Mesenchymal stem cell (in vitro differentiated cells and primary cell): ENCODE measurements around the gene MELK.

Source experiments
- DNase-seq: peaks from one replicate; pipeline ENCODE4 v3.0.0-alpha.2; 2013
- H2AFZ ChIP-seq: one replicate; pipeline ENCODE4 v1.6.1; 2013; ENCODE audit warnings: low read depth, mild to moderate bottlenecking, control low read depth, inconsistent platforms, low read length, moderate library complexity
- H2AK5ac ChIP-seq: 2 replicates; pipeline ENCODE4 v1.6.1; 2013; ENCODE audit warnings: low read length, moderate library complexity, mild to moderate bottlenecking, inconsistent platforms; ENCODE audit not compliant: severe bottlenecking
- H2BK120ac ChIP-seq: one replicate; pipeline ENCODE4 v1.6.1; 2013; ENCODE audit warnings: low read depth, mild to moderate bottlenecking, inconsistent platforms, low read length, moderate library complexity
- H2BK12ac ChIP-seq, 2 experiments: one replicate each; pipeline ENCODE4 v1.6.1; 2013; ENCODE audit warnings: inconsistent platforms in 2 of 2, low read length in 2 of 2, mild to moderate bottlenecking in 2 of 2, moderate library complexity in 2 of 2, control low read depth in 1 of 2
- H2BK15ac ChIP-seq: one replicate; pipeline ENCODE4 v1.6.1; 2013; ENCODE audit warnings: mild to moderate bottlenecking, low read depth, inconsistent platforms; ENCODE audit not compliant: poor library complexity, severe bottlenecking
- H2BK5ac ChIP-seq: 2 replicates; pipeline ENCODE4 v1.6.1; 2013; ENCODE audit warnings: low read depth, mild to moderate bottlenecking, low read length, control low read depth, inconsistent platforms; ENCODE audit not compliant: poor library complexity, severe bottlenecking
- H3K14ac ChIP-seq, 2 experiments: one replicate each; pipeline ENCODE4 v1.6.1; 2013; ENCODE audit warnings: inconsistent platforms in 2 of 2, low read length in 2 of 2, control low read depth in 1 of 2, mild to moderate bottlenecking in 1 of 2, moderate library complexity in 1 of 2
- H3K18ac ChIP-seq, 2 experiments: one replicate each; pipeline ENCODE4 v1.6.1; 2013; ENCODE audit warnings: inconsistent platforms in 2 of 2, low read length in 2 of 2, control low read depth in 1 of 2, low read depth in 1 of 2, mild to moderate bottlenecking in 1 of 2
- H3K23ac ChIP-seq, 2 experiments: one replicate each; pipeline ENCODE4 v1.6.1; 2013; ENCODE audit warnings: inconsistent platforms in 2 of 2, low read length in 2 of 2, mild to moderate bottlenecking in 2 of 2, moderate library complexity in 2 of 2, control low read depth in 1 of 2
- H3K27ac ChIP-seq: 2 replicates; pipeline ENCODE4 v1.5.1; 2013; ENCODE audit warnings: mild to moderate bottlenecking, moderate library complexity, low read length, control low read depth, inconsistent platforms; ENCODE audit not compliant: poor library complexity, severe bottlenecking
- H3K27me3 ChIP-seq, 2 experiments: 2 replicates each; pipeline versions ENCODE4 v1.6.1 to v1.7.0; 2013; ENCODE audit warnings: low read length in 2 of 2, mild to moderate bottlenecking in 2 of 2, moderate library complexity in 2 of 2, control low read depth in 1 of 2, inconsistent platforms in 1 of 2; ENCODE audit not compliant: control insufficient read depth in 1 of 2, insufficient read depth in 1 of 2
- H3K36me3 ChIP-seq, 2 experiments: 2 replicates each; pipeline versions ENCODE4 v1.6.1 to v1.7.0; 2013; ENCODE audit warnings: low read length in 2 of 2, control low read depth in 1 of 2, inconsistent platforms in 1 of 2, low read depth in 1 of 2, mild to moderate bottlenecking in 1 of 2; ENCODE audit not compliant: insufficient read depth in 2 of 2, control insufficient read depth in 1 of 2
- H3K4ac ChIP-seq, 2 experiments: one replicate each; pipeline ENCODE4 v1.6.1; 2013; ENCODE audit warnings: inconsistent platforms in 2 of 2, low read length in 2 of 2, mild to moderate bottlenecking in 2 of 2, moderate library complexity in 2 of 2, control low read depth in 1 of 2, low read depth in 1 of 2
- H3K4me1 ChIP-seq: 2 replicates; pipeline ENCODE4 v1.6.1; 2013; ENCODE audit warnings: low read depth, low read length, control low read depth; ENCODE audit not compliant: control insufficient read depth, insufficient read depth
- H3K4me2 ChIP-seq: 2 replicates; pipeline ENCODE4 v1.6.1; 2013; ENCODE audit warnings: low read length, mild to moderate bottlenecking, inconsistent platforms; ENCODE audit not compliant: poor library complexity, severe bottlenecking
- H3K4me3 ChIP-seq, 2 experiments: 2 replicates each; pipeline versions ENCODE4 v1.5.1 to v1.7.0; 2013; ENCODE audit warnings: low read length in 2 of 2, mild to moderate bottlenecking in 2 of 2, control low read depth in 1 of 2, low read depth in 1 of 2; ENCODE audit not compliant: insufficient read depth in 1 of 2
- H3K79me1 ChIP-seq: replicated peaks from 2 replicates; pipeline ENCODE4 v1.6.1; 2013; ENCODE audit warnings: mild to moderate bottlenecking, control low read depth, low read length, inconsistent platforms; ENCODE audit not compliant: poor library complexity, severe bottlenecking
- H3K9ac ChIP-seq: 2 replicates; pipeline ENCODE4 v1.7.0; 2013; ENCODE audit warnings: mild to moderate bottlenecking, low read length, moderate library complexity
- H3K9me3 ChIP-seq: 2 replicates; pipeline ENCODE4 v1.7.0; 2013; ENCODE audit warnings: mild to moderate bottlenecking, low read length; ENCODE audit not compliant: control insufficient read depth
- H4K8ac ChIP-seq: one replicate; pipeline ENCODE4 v1.6.1; 2013; ENCODE audit warnings: inconsistent platforms, mild to moderate bottlenecking, low read length, moderate library complexity
- H4K91ac ChIP-seq: one replicate; pipeline ENCODE4 v1.6.1; 2013; ENCODE audit warnings: mild to moderate bottlenecking, low read length, inconsistent platforms
- WGBS: methylation state at CpG from one replicate; pipeline ENCODE4 v1.1.7; 2013; ENCODE audit warnings: mixed read lengths; 5-methylcytosine and 5-hydroxymethylcytosine counted together

MELK gene

GRCh38 chr9:36590231-36590630 is 17.5 kb downstream of the MELK start:
- no peak overlapping the region for H3K27ac ChIP-seq

GRCh38 chr9:36592801-36593583 is 20.3 kb downstream of the MELK start:
- H3K9me3 ChIP-seq = no peaks in the 10 kb centered on the region
- peaks cover 22% of the 10 kb centered on the region for H3K79me1 ChIP-seq
- H3K27me3 ChIP-seq = no peaks in the 10 kb centered on the region
- no peak overlapping the region for H2BK12ac ChIP-seq
- no peak overlapping the region for H3K27ac ChIP-seq
- H2BK120ac ChIP-seq = no peak overlapping the region
- peaks cover 2 to 6% of the 10 kb centered on the region in 2 experiments for H3K36me3 ChIP-seq
- H2AK5ac ChIP-seq = no peak overlapping the region
- H3K23ac ChIP-seq = no peak overlapping the region
- no peak overlapping the region for H3K4me2 ChIP-seq
- no peak overlapping the region for H3K14ac ChIP-seq
- no peak overlapping the region for H2BK5ac ChIP-seq
- H3K18ac ChIP-seq = no peak overlapping the region
- H3K9ac ChIP-seq = peak overlapping the region; percentile 63
- H4K91ac ChIP-seq = no peak overlapping the region
- H4K8ac ChIP-seq = no peak overlapping the region
- 94% methylated on average over 3 of the region's 4 CpGs for WGBS
- no peak overlapping the region for H3K4me3 ChIP-seq
- H2AFZ ChIP-seq = no peak overlapping the region
- no peaks in the 10 kb centered on the region for H3K4me1 ChIP-seq
- DNase-seq = no peak
- H3K4ac ChIP-seq = no peak overlapping the region
- H2BK15ac ChIP-seq = no peak overlapping the region

More at GRCh38 chr9:36590231-36590630, 17.5 kb downstream of the MELK start:
- H4K8ac ChIP-seq = no peak overlapping the region
- peaks cover 1% of the 10 kb centered on the region for H3K4me1 ChIP-seq
- no peak overlapping the region for H4K91ac ChIP-seq
- H3K79me1 ChIP-seq = peaks cover 15% of the 10 kb centered on the region
- no peak overlapping the region for H2BK5ac ChIP-seq
- H3K4me2 ChIP-seq = no peak overlapping the region
- H3K27me3 ChIP-seq = no peaks in the 10 kb centered on the region
- no peaks in the 10 kb centered on the region for H3K9me3 ChIP-seq
- no peak overlapping the region for H3K4ac ChIP-seq
- H2AK5ac ChIP-seq = no peak overlapping the region
- no peak overlapping the region for H3K4me3 ChIP-seq
- H2AFZ ChIP-seq = no peak overlapping the region
- peaks cover 5 to 6% of the 10 kb centered on the region in 2 experiments for H3K36me3 ChIP-seq
- DNase-seq = no peak
- no peak overlapping the region for H2BK15ac ChIP-seq
- no peak overlapping the region for H3K9ac ChIP-seq
- WGBS = 100% methylated on average over 1 of the region's 1 CpG
- H3K14ac ChIP-seq = no peak overlapping the region
- H2BK12ac ChIP-seq = no peak overlapping the region
- no peak overlapping the region for H2BK120ac ChIP-seq
- no peak overlapping the region for H3K23ac ChIP-seq
- no peak overlapping the region for H3K18ac ChIP-seq

GRCh38 chr9:36594213-36594612 is 21.5 kb downstream of the MELK start:
- Histone ChIP-seq H3K14ac (no peak overlapping the region), H3K27ac (no peak overlapping the region), H2AK5ac (no peak overlapping the region), H4K8ac (no peak overlapping the region), H3K18ac (no peak overlapping the region), H3K4me1 (no peaks in the 10 kb centered on the region), H3K79me1 (peaks cover 26% of the 10 kb centered on the region), H3K23ac (no peak overlapping the region), H2BK12ac (no peak overlapping the region), H2BK15ac (no peak overlapping the region), H3K9ac (no peak overlapping the region), H3K27me3 (no peaks in the 10 kb centered on the region), H3K9me3 (no peaks in the 10 kb centered on the region), H3K36me3 (peaks cover 0 to 6% of the 10 kb centered on the region in 2 experiments), H2BK5ac (no peak overlapping the region), H2AFZ (no peak overlapping the region), H3K4ac (no peak overlapping the region), H2BK120ac (no peak overlapping the region), H3K4me3 (no peak overlapping the region), H4K91ac (no peak overlapping the region), H3K4me2 (no peak overlapping the region)
- DNase-seq = no peak
- 94% methylated on average over 3 of the region's 3 CpGs for WGBS

- H2BK15ac ChIP-seq = no peak overlapping the region
- H4K8ac ChIP-seq = no peak overlapping the region
- peaks cover 19% of the 10 kb centered on the region for H3K79me1 ChIP-seq
- H3K9me3 ChIP-seq = no peaks in the 10 kb centered on the region
- no peak overlapping the region for H3K14ac ChIP-seq
- H3K4me3 ChIP-seq = no peak overlapping the region
- H3K27ac ChIP-seq = no peak overlapping the region
- peak; percentile 77 for DNase-seq
- H3K36me3 ChIP-seq = peaks cover 0 to 2% of the 10 kb centered on the region in 2 experiments
- no peaks in the 10 kb centered on the region for H3K27me3 ChIP-seq
- H2AK5ac ChIP-seq = no peak overlapping the region
- WGBS = 100% methylated on average over 1 of the region's 2 CpGs
- H3K4me2 ChIP-seq = no peak overlapping the region
- H2AFZ ChIP-seq = no peak overlapping the region
- H2BK5ac ChIP-seq = no peak overlapping the region
- peak overlapping the region in 1 of 2 experiments; percentile 22 for H3K18ac ChIP-seq
- no peak overlapping the region for H3K4ac ChIP-seq
- H3K4me1 ChIP-seq = no peaks in the 10 kb centered on the region
- no peak overlapping the region for H2BK12ac ChIP-seq
- H2BK120ac ChIP-seq = no peak overlapping the region
- H3K9ac ChIP-seq = peak overlapping the region; percentile 1
- no peak overlapping the region for H3K23ac ChIP-seq
- H4K91ac ChIP-seq = no peak overlapping the region
Observed at GRCh38 chr9:36597412-36598178, 24.9 kb downstream of the MELK start.
